GM12878 (cell line): Measurements from ENCODE around the gene TUBB. TPM values are rescaled to one million over a fixed set of nuclear protein-coding genes. Genes with fewer than 3 reads are reported as not detected.

Experiments used
- BRCA1 ChIP-seq: IDR thresholded peaks from 2 replicates; pipeline ENCODE4 v1.6.1; 2011; ENCODE audit warnings: low read depth, low read length, improper control_type of control experiment
- CEBPZ ChIP-seq: fragments of 150-350 bp; IDR thresholded peaks from 2 replicates; pipeline ENCODE4 v1.6.1; 2016; ENCODE audit warnings: low read depth, low read length
- HDGF ChIP-seq: fragments of 450-650 bp; IDR thresholded peaks from 2 replicates; pipeline ENCODE4 v1.6.1; 2016; ENCODE audit warnings: antibody characterized with exemption
- IKZF2 ChIP-seq, 2 experiments: fragments of 450-650 bp; IDR thresholded peaks; 2 replicates each; pipeline ENCODE4 v1.6.1; 2017; ENCODE audit warnings: mild to moderate bottlenecking in 2 of 2, moderate library complexity in 2 of 2
- JUNB ChIP-seq: IDR thresholded peaks from 2 replicates; pipeline ENCODE4 v1.6.1; 2016; ENCODE audit warnings: antibody characterized with exemption, mild to moderate bottlenecking
- SMC3 ChIP-seq: IDR thresholded peaks from 2 replicates; pipeline ENCODE4 v1.6.1; 2011; ENCODE audit warnings: low read length, improper control_type of control experiment, borderline replicate concordance
- TAF1 ChIP-seq: IDR thresholded peaks from 2 replicates; pipeline ENCODE4 v1.6.1; 2011; ENCODE audit warnings: mild to moderate bottlenecking, low read depth, low read length, borderline replicate concordance
- USF2 ChIP-seq: IDR thresholded peaks from 2 replicates; pipeline ENCODE4 v1.6.1; 2011; ENCODE audit warnings: low read depth, low read length, improper control_type of control experiment, borderline replicate concordance
- polyA plus RNA-seq, 11 experiments: library from polyadenylated mRNA; depleted of rRNA in 4 of 11; unstranded in 6 of 11; stranded (reverse) in 5 of 11; fragments of >200 nt; fragmentation: Nextera tagmentation in 4 of 11; fragmentation: Illumina TruSeq in 1 of 11; extraction: Ambion mirVana in 4 of 11; extraction: Trizol in 1 of 11; gene quantifications; 1 replicate in 1 of 11; 2 replicates in 10 of 11; pipeline versions ENCODE4 v1.2.1 to v1.2.3, GENCODE V29; 2011 to 2016; ENCODE audit warnings: inconsistent platforms in 2 of 11, missing spikeins in 2 of 11, low read depth in 1 of 11
- total RNA-seq, 4 experiments: library from RNA; depleted of rRNA in 3 of 4; stranded (reverse); fragments of >200 nt in 3 of 4; fragmentation: Illumina TruSeq in 1 of 4; extraction: Trizol in 1 of 4; gene quantifications; 2 replicates each; pipeline versions ENCODE4 v1.2.1 to v1.2.3, GENCODE V29; 2013 to 2021

Gene TUBB
- total and polyA plus RNA-seq, 10 of the 15 experiments (the other 5 are each of a cell fraction or from before 2014, with no cell fraction given) = 1,039 to 3,052 (median 1,656) TPM

GRCh38 chr6:30682143-30683117 is 37.7 kb upstream of the TUBB start (continued):
- TF ChIP-seq HDGF (0 out of 2 replicates have a peak, but pooled peaks have one; percentile 75), BRCA1 (no peak), CEBPZ (no peak), USF2 (no peak; the same call in 1 of the 2 replicates), IKZF2 (IDR thresholded peaks at IDR 0.05) (peak; percentile 65 to 74), SMC3 (no peak), JUNB (no peak; the same call in 1 of the 2 replicates), TAF1 (peak; percentile 60)
